Smooth muscle cell of trachea (primary cell): Measurements from ENCODE around the gene NUSAP1. TPM values are rescaled to one million over a fixed set of nuclear protein-coding genes. Genes with fewer than 3 reads are reported as not detected.

ENCODE experiments used
- total RNA-seq: library from RNA; depleted of rRNA; stranded (reverse); fragments of >200 nt; gene quantifications from 2 replicates; pipeline ENCODE4 v1.2.1, GENCODE V29; 2014

The NUSAP1 gene, protein sequence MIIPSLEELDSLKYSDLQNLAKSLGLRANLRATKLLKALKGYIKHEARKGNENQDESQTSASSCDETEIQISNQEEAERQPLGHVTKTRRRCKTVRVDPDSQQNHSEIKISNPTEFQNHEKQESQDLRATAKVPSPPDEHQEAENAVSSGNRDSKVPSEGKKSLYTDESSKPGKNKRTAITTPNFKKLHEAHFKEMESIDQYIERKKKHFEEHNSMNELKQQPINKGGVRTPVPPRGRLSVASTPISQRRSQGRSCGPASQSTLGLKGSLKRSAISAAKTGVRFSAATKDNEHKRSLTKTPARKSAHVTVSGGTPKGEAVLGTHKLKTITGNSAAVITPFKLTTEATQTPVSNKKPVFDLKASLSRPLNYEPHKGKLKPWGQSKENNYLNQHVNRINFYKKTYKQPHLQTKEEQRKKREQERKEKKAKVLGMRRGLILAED
- total RNA-seq: 9.1 and 107 TPM in 2 replicates

GRCh38 chr15:41332194-41333025 is at the start of gene NUSAP1, which contains the start of gene OIP5:
TSS of gene NUSAP1 (plus strand) at chr15:41332881. CDS start at chr15:41332958, 77 bp downstream.
TSS of gene OIP5 (minus strand) at chr15:41332591. CDS start at chr15:41332561, 30 bp downstream.

DNA sequence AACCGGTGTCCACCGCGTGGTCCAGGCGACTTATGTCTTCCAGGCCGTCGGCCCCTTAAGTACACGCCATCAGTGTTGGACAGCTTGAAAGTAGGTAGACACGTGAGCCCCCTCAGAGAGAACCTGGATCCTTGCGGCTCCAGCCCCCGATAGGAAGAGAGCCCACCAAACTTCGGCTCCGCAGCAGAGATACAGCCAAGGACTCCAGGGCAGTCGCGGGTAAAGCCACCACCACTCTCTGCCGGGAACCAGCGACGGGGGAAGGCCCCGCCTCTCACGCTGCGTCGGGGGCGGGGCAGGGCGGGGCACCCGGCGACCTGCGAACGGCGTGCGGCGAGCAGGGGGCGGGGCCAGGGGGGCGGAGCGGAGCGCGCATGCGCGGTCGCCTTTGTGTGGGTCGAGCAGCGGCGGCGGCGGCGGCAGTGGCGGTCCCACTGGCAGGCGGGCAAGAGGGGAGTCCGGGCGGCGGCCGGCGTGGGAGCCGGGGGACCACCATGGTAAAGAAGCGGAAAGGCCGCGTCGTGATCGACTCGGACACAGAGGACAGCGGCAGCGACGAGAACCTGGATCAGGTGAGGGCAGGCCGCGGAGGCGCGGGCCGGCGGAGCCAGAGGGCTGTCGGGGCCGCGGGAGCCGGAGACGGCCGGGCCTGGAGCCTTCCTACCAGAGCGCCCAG is 84.2 kb downstream of the NUSAP1 start, which contains the start of gene RTF1:
Gene RTF1, plus strand, starts transcription at position 354 of the 676 bp plus-strand sequence. Its CDS starts 21 bp downstream, at position 375.

Other genes with a start within 250 kb of the NUSAP1 start
- gene INO80, start 216.6 kb upstream of the NUSAP1 start, total RNA-seq: 27.1 and 30.1 TPM in 2 replicates
- gene EXD1, start 102.1 kb upstream of the NUSAP1 start, total RNA-seq: under 0.01 TPM in 1 of 2 replicates, not detected in the other
- gene CHP1, start 101.6 kb upstream of the NUSAP1 start, total RNA-seq: 83.0 and 115 TPM in 2 replicates
- 1.5 and 10.0 TPM in 2 replicates for gene OIP5, start 290 bp upstream of the NUSAP1 start, total RNA-seq
- 20.7 and 46.1 TPM in 2 replicates for gene NDUFAF1, start 69.6 kb downstream of the NUSAP1 start, total RNA-seq
- gene RTF1, start 84.2 kb downstream of the NUSAP1 start, total RNA-seq: 21.8 and 36.9 TPM in 2 replicates
- 5.3 and 5.5 TPM in 2 replicates for gene ITPKA, start 161.0 kb downstream of the NUSAP1 start, total RNA-seq
- 0.17 and 0.58 TPM in 2 replicates for gene LTK, start 180.9 kb downstream of the NUSAP1 start, total RNA-seq
- gene RPAP1, start 211.4 kb downstream of the NUSAP1 start, total RNA-seq: 29.5 and 91.3 TPM in 2 replicates
- 10.0 and 18.0 TPM in 2 replicates for gene TYRO3, start 226.3 kb downstream of the NUSAP1 start, total RNA-seq